T-cell (primary cell): ENCODE data around the gene RCBTB2. TPM values are rescaled to one million over a fixed set of nuclear protein-coding genes. Genes with fewer than 3 reads are reported as not detected.

Experiments used
- ATAC-seq, 4 experiments: fragments of 200-7000 bp in 3 of 4; fragments of 150-1000 bp in 1 of 4; cut with Tn5 transposase; replicated peaks in 1 of 4; 1 replicate in 3 of 4; 2 replicates in 1 of 4; pipeline ENCODE4 v1.10.0; 2021; ENCODE audit warnings: moderate library complexity in 3 of 4, mild to moderate bottlenecking in 2 of 4, moderate number of reproducible peaks in 1 of 4
- CTCF ChIA-PET, 2 donors: fragments of 300-600 bp; sonication (Branson Sonifier 250); formaldehyde crosslinking; loops; one replicate each; lab custom pipeline; 2022; ENCODE audit warnings: antibody characterized with exemption in 2 of 2; lab: Charles Lee
- POLR2A ChIA-PET, 2 donors: fragments of 300-600 bp; sonication (Branson Sonifier 250); formaldehyde crosslinking; loops; one replicate each; lab custom pipeline; 2022; ENCODE audit warnings: antibody characterized with exemption in 2 of 2; lab: Charles Lee
- DNase-seq, 35 experiments: peaks; one replicate each; pipeline versions ENCODE4 v3.0.0 to v3.0.0-alpha.2; 2013 to 2023
- H3K27ac ChIP-seq: one replicate; pipeline ENCODE4 v1.5.1; 2013; ENCODE audit warnings: low read length
- H3K27me3 ChIP-seq, 2 experiments: replicated peaks in 1 of 2; 1 replicate in 1 of 2; 2 replicates in 1 of 2; pipeline versions ENCODE4 v1.6.1 to v1.7.0; 2013; ENCODE audit warnings: low read length in 1 of 2, mixed read lengths in 1 of 2; ENCODE audit not compliant: control insufficient read depth in 2 of 2, insufficient read depth in 2 of 2; ENCODE audit errors: extremely low read depth in 1 of 2
- H3K36me3 ChIP-seq, 2 donors: 1 replicate in 1 of 2; 2 replicates in 1 of 2; pipeline versions ENCODE4 v1.6.1 to v1.7.0; 2013; ENCODE audit warnings: low read length in 1 of 2; ENCODE audit not compliant: control insufficient read depth in 2 of 2, insufficient read depth in 1 of 2; ENCODE audit errors: extremely low read depth in 1 of 2
- H3K4me1 ChIP-seq, 2 experiments: 1 replicate in 1 of 2; 2 replicates in 1 of 2; pipeline versions ENCODE4 v1.6.1 to v1.7.0; 2013; ENCODE audit warnings: low read length in 2 of 2, mixed read lengths in 1 of 2; ENCODE audit not compliant: insufficient read depth in 2 of 2, control insufficient read depth in 1 of 2; ENCODE audit errors: extremely low read depth in 1 of 2
- H3K4me3 ChIP-seq, 2 donors: 1 replicate in 1 of 2; 2 replicates in 1 of 2; pipeline versions ENCODE4 v1.5.1 to v1.7.0; 2013; ENCODE audit warnings: mild to moderate bottlenecking in 2 of 2, low read length in 1 of 2, moderate library complexity in 1 of 2; ENCODE audit not compliant: control insufficient read depth in 1 of 2; ENCODE audit errors: extremely low read depth in 1 of 2
- H3K9me3 ChIP-seq: 2 replicates; pipeline ENCODE4 v1.7.0; 2013
- H3K27ac Mint-ChIP-seq, 2 donors: one replicate each; pipeline ENCODE4 v1.8.0; 2020 to 2021; ENCODE audit warnings: mild to moderate bottlenecking in 2 of 2, mixed read lengths in 2 of 2
- H3K27me3 Mint-ChIP-seq, 2 donors: one replicate each; pipeline ENCODE4 v1.8.0; 2021 to 2022; ENCODE audit warnings: mixed read lengths in 2 of 2
- H3K36me3 Mint-ChIP-seq: one replicate; pipeline ENCODE4 v1.8.0; 2021; ENCODE audit warnings: mixed read lengths
- H3K4me1 Mint-ChIP-seq, 3 donors: one replicate each; pipeline ENCODE4 v1.8.0; 2020 to 2022; ENCODE audit warnings: mixed read lengths in 3 of 3, mild to moderate bottlenecking in 1 of 3
- H3K4me3 Mint-ChIP-seq, 3 donors: one replicate each; pipeline ENCODE4 v1.8.0; 2020 to 2022; ENCODE audit warnings: mild to moderate bottlenecking in 3 of 3, mixed read lengths in 3 of 3, moderate library complexity in 3 of 3
- H3K9me3 Mint-ChIP-seq, 3 donors: one replicate each; pipeline ENCODE4 v1.8.0; 2020 to 2022; ENCODE audit warnings: mixed read lengths in 3 of 3
- WGBS: methylation state at CpG from one replicate; pipeline ENCODE4 v1.1.5; 2013; ENCODE audit warnings: missing lambda C conversion rate; ENCODE audit not compliant: insufficient coverage; 5-methylcytosine and 5-hydroxymethylcytosine counted together
- total RNA-seq, 35 experiments: library from RNA in 6 of 35; stranded (reverse) in 6 of 35; fragments of 120-200 nt in 1 of 35; gene quantifications; one replicate each; pipeline versions ENCODE4 v1.2.1 to v1.2.4 and lab custom pipeline; 2013 to 2026

Gene RCBTB2
- total RNA-seq, 5 donors from 2014 or later (not counting 1 experiment from before 2014, with no cell fraction given) = 10.4 to 19.7 (median 16.2) TPM

DNA sequence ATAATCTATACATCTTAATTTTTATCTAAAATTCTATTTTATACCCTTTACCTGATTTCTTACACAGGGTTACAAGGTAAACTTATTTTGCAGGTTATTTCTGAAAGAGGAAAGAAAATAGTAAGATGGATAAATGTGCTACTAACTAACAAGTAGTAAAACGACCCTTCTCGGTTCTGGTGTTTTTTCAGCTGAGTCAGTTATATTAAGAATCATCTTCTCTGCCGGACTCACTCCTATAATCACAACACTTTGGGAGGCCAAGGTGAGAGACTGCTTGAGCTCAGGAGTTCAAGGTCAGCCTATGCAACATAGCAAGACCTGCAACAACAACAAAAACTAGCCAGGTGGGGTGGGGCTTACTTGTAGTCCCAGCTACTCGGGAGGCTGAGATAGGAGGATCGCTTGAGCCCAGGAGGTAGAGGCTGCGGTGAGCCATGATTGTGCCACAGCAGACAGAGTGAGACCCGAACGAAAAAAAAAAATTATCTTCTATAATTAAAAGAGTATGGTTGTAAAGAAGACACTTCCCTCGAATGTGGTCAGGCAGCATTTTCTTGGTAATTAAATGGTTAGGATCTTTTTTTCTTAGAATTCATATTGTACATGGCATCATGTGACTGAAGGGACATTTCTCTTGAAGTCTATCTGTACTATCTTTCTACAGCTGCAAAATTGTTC, 27.9 kb upstream of the RCBTB2 start:
- Histone ChIP-seq H3K27ac (no peak overlapping the region), H3K36me3 (no peaks in the 10 kb centered on the region), H3K27me3 (peaks cover 2% of the 10 kb centered on the region in 2 experiments), H3K4me3 (no peak overlapping the region), H3K9me3 (no peaks in the 10 kb centered on the region), H3K4me1 (peaks cover 15 to 21% of the 10 kb centered on the region in 2 experiments)
- Mint-ChIP-seq H3K4me1 (peaks cover 46 to 61% (median 59%) of the 10 kb centered on the region in 3 donors), H3K27me3 (peaks cover 16 to 22% of the 10 kb centered on the region in 2 donors), H3K9me3 (peaks cover 0 to 2% (median 1%) of the 10 kb centered on the region in 3 donors), H3K4me3 (peak overlapping the region in 2 of 3 donors; percentile 32 to 40), H3K36me3 (no peaks in the 10 kb centered on the region), H3K27ac (peak overlapping the region; percentile 66 to 86)
- ATAC-seq (no peak), DNase-seq (no peak)
- CTCF ChIA-PET = interaction anchor here in 1 of 2 donors (1.2 to 3.3 kb wide), 3 partner anchors 20 to 227 kb away, joined by 3 to 34 read pairs (median 7); no protein-coding TSS in a partner anchor
- no CpG with 5 or more reads among the region's 9 CpGs for WGBS
- POLR2A ChIA-PET = interaction anchor here in 1 of 2 donors (1.0 kb wide), 1 partner anchor 28 kb away, joined by 3 read pairs; the partner anchor contains the start of gene RCBTB2

DNA sequence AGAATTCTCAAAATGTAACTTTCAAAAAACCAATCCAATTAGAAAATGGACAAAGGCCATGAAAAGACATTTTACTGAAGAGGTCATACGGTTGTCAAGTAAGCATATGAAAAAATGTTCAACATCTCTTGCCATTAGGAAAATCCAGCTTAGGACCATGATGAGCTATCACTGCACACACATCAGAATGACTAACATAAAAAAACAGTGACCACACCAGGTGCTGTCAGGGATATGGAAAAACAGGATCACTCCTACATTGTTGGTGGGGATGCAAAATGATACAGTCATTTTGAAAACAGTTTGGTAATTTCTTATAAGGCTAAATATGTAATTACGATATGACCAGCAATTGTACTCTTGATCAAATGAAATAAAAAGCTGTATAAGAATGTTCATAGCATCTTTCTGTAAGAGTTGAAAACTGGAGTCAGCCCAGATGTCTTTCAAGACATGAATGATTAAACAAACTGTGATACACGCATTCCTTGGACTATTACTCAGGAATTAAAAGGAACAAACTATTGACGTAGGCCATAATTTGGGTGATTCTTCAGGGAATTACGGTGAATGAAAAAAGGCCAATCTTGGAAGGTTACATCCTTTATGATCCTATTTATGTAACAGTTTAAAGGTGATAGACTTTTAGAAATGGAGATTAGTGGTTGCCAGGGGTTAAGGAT, 26.9 kb upstream of the RCBTB2 start:
- no peak for DNase-seq
- Histone ChIP-seq H3K27ac (no peak overlapping the region), H3K4me1 (peaks cover 15 to 21% of the 10 kb centered on the region in 2 experiments), H3K4me3 (no peak overlapping the region), H3K36me3 (no peaks in the 10 kb centered on the region), H3K27me3 (no peaks in the 10 kb centered on the region), H3K9me3 (no peaks in the 10 kb centered on the region)
- ATAC-seq = no peak
- ChIA-PET POLR2A (no interaction called here), CTCF (interaction anchor here in 1 of 2 donors (0.8 kb wide), 1 partner anchor 209 kb away, joined by 3 read pairs; no protein-coding TSS in a partner anchor)
- Mint-ChIP-seq H3K4me3 (no peak overlapping the region), H3K27me3 (peaks cover 13 to 16% of the 10 kb centered on the region in 2 donors), H3K4me1 (peaks cover 45 to 59% (median 49%) of the 10 kb centered on the region in 3 donors), H3K36me3 (no peaks in the 10 kb centered on the region), H3K27ac (peak overlapping the region; percentile 11 to 58), H3K9me3 (peaks cover 0 to 4% (median 4%) of the 10 kb centered on the region in 3 donors)
- 100% methylated on average over 2 of the region's 5 CpGs for WGBS

DNA sequence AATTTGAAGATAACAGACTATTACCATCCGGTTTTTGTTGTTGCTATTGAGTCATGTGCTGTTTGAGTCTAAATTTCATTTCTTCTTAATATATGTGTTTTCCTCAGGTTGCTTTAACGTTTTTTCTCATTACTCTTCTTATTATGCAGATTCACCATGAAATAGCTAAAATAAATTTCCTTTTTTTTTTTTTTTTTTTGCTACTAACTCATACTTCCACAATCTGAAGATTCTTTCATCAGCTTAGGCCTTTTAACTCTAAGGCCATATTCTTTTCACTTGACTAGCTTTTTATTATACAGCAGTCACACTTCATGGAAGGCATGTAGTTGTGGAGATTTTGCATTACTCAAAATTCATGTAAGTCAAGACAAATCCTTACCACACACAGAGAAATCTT, 23.9 kb upstream of the RCBTB2 start:
- H3K4me1 ChIP-seq = peaks cover 7 to 10% of the 10 kb centered on the region in 2 experiments
- POLR2A ChIA-PET = interaction anchor here in 1 of 2 donors (0.6 to 0.7 kb wide), 3 partner anchors 198 to 592 kb away, joined by 3 to 7 read pairs (median 3); no protein-coding TSS in a partner anchor
- H3K9me3 ChIP-seq = no peaks in the 10 kb centered on the region
- H3K36me3 ChIP-seq = no peaks in the 10 kb centered on the region
- H3K27me3 Mint-ChIP-seq = peaks cover 7 to 14% of the 10 kb centered on the region in 2 donors
- H3K4me3 ChIP-seq = no peak overlapping the region
- no peak for DNase-seq
- H3K27ac Mint-ChIP-seq = no peak overlapping the region
- WGBS = no CpG with 5 or more reads among the region's 2 CpGs
- no peak for ATAC-seq
- peaks cover 3% of the 10 kb centered on the region for H3K36me3 Mint-ChIP-seq
- H3K4me1 Mint-ChIP-seq = peaks cover 22 to 31% (median 27%) of the 10 kb centered on the region in 3 donors
- CTCF ChIA-PET = interaction anchor here (0.6 to 1.3 kb wide), 7 partner anchors 23 to 587 kb away, joined by 3 to 8 read pairs (median 4); no protein-coding TSS in a partner anchor
- H3K27me3 ChIP-seq = peaks cover 0 to under 1% of the 10 kb centered on the region in 2 experiments
- no peak overlapping the region for H3K4me3 Mint-ChIP-seq
- H3K27ac ChIP-seq = no peak overlapping the region
- peaks cover 0 to 8% (median 8%) of the 10 kb centered on the region in 3 donors for H3K9me3 Mint-ChIP-seq

DNA sequence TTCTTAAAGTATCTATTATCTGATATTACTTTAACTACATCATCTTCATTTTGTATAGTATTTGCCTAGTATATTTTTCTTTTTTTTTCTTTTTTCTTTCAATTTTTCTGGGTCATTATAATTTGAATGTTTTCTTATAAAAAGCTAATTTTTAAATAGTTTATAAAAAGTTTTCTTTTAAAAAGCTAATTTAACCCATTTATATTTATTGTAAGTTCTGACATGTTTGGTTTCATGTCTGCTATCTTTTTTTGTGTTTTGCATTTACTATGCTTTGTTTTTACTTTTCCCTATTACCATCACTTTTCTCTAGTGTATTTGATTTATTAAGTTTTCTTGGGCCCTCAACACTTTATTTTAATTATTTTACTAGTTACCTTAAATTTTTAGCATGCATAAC, 22.6 kb upstream of the RCBTB2 start:
- ATAC-seq (no peak), DNase-seq (no peak)
- POLR2A ChIA-PET = interaction anchor here in 1 of 2 donors (0.5 kb wide), 1 partner anchor 963 kb away, joined by 4 read pairs; no protein-coding TSS in a partner anchor
- H3K27ac Mint-ChIP-seq = no peak overlapping the region
- CTCF ChIA-PET = no interaction called here
- peaks cover 0 to 8% (median 8%) of the 10 kb centered on the region in 3 donors for H3K9me3 Mint-ChIP-seq
- H3K27me3 Mint-ChIP-seq = peaks cover 7 to 12% of the 10 kb centered on the region in 2 donors
- H3K36me3 Mint-ChIP-seq = peaks cover 4% of the 10 kb centered on the region
- Histone ChIP-seq H3K27me3 (peaks cover 0 to 8% of the 10 kb centered on the region in 2 experiments), H3K36me3 (no peaks in the 10 kb centered on the region), H3K27ac (no peak overlapping the region), H3K4me3 (no peak overlapping the region), H3K9me3 (no peaks in the 10 kb centered on the region), H3K4me1 (no peaks in the 10 kb centered on the region)
- H3K4me3 Mint-ChIP-seq = no peak overlapping the region
- peaks cover 11 to 18% (median 14%) of the 10 kb centered on the region in 3 donors for H3K4me1 Mint-ChIP-seq

DNA sequence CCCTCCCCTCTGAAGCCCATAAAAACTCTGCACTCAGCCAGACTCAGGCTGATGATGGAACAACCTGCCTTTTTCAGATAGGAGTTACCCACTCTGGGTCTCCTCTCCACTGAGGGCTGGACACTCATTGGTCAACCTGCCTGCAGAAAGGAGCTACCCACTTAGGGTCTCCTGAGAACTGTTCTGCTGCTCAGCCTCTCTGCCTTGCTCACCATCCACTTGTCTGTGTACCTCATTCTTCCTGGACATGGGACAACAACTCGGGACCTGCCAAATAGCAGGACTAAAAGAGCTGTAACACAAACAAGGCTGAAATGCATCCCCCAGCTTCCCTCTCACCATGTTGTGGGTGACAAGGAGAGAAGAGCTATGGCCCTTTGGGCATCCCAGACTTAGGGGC, 18.4 kb upstream of the RCBTB2 start:
- H3K27me3 Mint-ChIP-seq = peaks cover 0 to 2% of the 10 kb centered on the region in 2 donors
- Histone ChIP-seq H3K36me3 (no peaks in the 10 kb centered on the region), H3K27me3 (peaks cover 3 to 8% of the 10 kb centered on the region in 2 experiments), H3K4me3 (no peak overlapping the region), H3K9me3 (no peaks in the 10 kb centered on the region), H3K4me1 (no peaks in the 10 kb centered on the region), H3K27ac (no peak overlapping the region)
- peaks cover 0 to 8% (median 8%) of the 10 kb centered on the region in 3 donors for H3K9me3 Mint-ChIP-seq
- H3K4me1 Mint-ChIP-seq = no peaks in the 10 kb centered on the region
- WGBS = no CpG with 5 or more reads among the region's 1 CpG
- ChIA-PET CTCF (no interaction called here), POLR2A (no interaction called here)
- no peak overlapping the region for H3K27ac Mint-ChIP-seq
- ATAC-seq (no peak), DNase-seq (no peak)
- no peak overlapping the region for H3K4me3 Mint-ChIP-seq
- H3K36me3 Mint-ChIP-seq = peaks cover 11% of the 10 kb centered on the region

DNA sequence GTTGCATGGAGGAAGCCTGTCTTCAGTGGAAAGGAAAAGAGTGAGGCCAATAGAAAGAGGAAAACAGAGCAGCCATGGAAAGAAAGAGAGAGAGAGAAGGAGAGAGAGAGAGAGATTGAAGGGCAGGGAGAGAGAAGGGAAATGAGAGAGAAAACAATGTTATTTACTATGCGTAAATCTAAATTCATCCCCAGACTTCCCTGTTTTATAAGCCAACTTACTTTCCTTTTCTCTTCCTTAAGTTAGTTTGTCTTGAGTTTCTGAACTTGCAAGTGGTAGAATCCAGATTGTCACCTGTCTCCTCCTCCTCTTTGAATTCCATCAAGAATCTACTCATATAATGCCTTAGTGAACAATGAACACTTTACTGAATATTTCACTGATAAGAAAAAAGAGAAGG, 16.8 kb upstream of the RCBTB2 start:
- ChIA-PET POLR2A (interaction anchor here in 1 of 2 donors (0.7 kb wide), 1 partner anchor 15 kb away, joined by 3 read pairs; no protein-coding TSS in a partner anchor), CTCF (interaction anchor here in 1 of 2 donors (1.6 kb wide), 1 partner anchor 15 kb away, joined by 3 read pairs; no protein-coding TSS in a partner anchor)
- Mint-ChIP-seq H3K27me3 (no peaks in the 10 kb centered on the region), H3K27ac (peak overlapping the region in 1 of 2 donors; percentile 53), H3K9me3 (peaks cover 0 to 4% (median 3%) of the 10 kb centered on the region in 3 donors), H3K36me3 (peaks cover 11% of the 10 kb centered on the region), H3K4me1 (no peaks in the 10 kb centered on the region), H3K4me3 (no peak overlapping the region)
- ATAC-seq (no peak), DNase-seq (no peak)
- H3K9me3 ChIP-seq = no peaks in the 10 kb centered on the region
- no peaks in the 10 kb centered on the region for H3K36me3 ChIP-seq
- H3K27ac ChIP-seq = no peak overlapping the region
- H3K27me3 ChIP-seq = peaks cover 3 to 8% of the 10 kb centered on the region in 2 experiments
- no CpG with 5 or more reads among the region's 1 CpG for WGBS
- no peaks in the 10 kb centered on the region for H3K4me1 ChIP-seq
- H3K4me3 ChIP-seq = no peak overlapping the region
